CD4-positive, alpha-beta T cell (primary cell): ENCODE results near the gene IL3RA. TPM values are rescaled to one million over a fixed set of nuclear protein-coding genes. Genes with fewer than 3 reads are reported as not detected.

ENCODE experiments used
- ATAC-seq: fragments of 200-7000 bp; cut with Tn5 transposase; one replicate; pipeline ENCODE4 v1.10.0; 2022; ENCODE audit warnings: mild to moderate bottlenecking; ENCODE audit not compliant: poor library complexity
- CTCF ChIA-PET: fragments of 350-600 bp; sonication (Branson Sonifier 250); formaldehyde crosslinking; loops from one replicate; lab custom pipeline; 2021; ENCODE audit warnings: antibody characterized with exemption, inconsistent platforms; lab: Charles Lee
- POLR2A ChIA-PET: fragments of 350-600 bp; sonication (Branson Sonifier 250); formaldehyde crosslinking; loops from one replicate; lab custom pipeline; 2021; ENCODE audit warnings: antibody characterized with exemption, inconsistent platforms; lab: Charles Lee
- DNase-seq, 14 experiments: peaks; one replicate each; pipeline ENCODE4 v3.0.0-alpha.2; 2013 to 2020; ENCODE audit warnings: mixed read lengths in 2 of 14
- H3K27ac ChIP-seq, 2 donors: one replicate each; pipeline versions ENCODE4 v1.5.1 to v1.7.0; 2013; ENCODE audit warnings: low read length in 2 of 2, low read depth in 1 of 2, mild to moderate bottlenecking in 1 of 2
- H3K27me3 ChIP-seq, 2 experiments: 1 replicate in 1 of 2; 2 replicates in 1 of 2; pipeline versions ENCODE4 v1.6.1 to v1.7.0; 2013; ENCODE audit warnings: low read length in 2 of 2, control low read depth in 1 of 2, mild to moderate bottlenecking in 1 of 2, moderate library complexity in 1 of 2; ENCODE audit not compliant: insufficient read depth in 2 of 2, control insufficient read depth in 1 of 2
- H3K36me3 ChIP-seq: one replicate; pipeline ENCODE4 v1.6.1; 2013; ENCODE audit warnings: low read length, control low read depth; ENCODE audit not compliant: insufficient read depth
- H3K4me1 ChIP-seq: one replicate; pipeline ENCODE4 v1.6.1; 2013; ENCODE audit warnings: low read length, control low read depth; ENCODE audit not compliant: insufficient read depth
- H3K4me3 ChIP-seq: one replicate; pipeline ENCODE4 v1.5.1; 2013; ENCODE audit warnings: mild to moderate bottlenecking, low read length, moderate library complexity
- H3K9me3 ChIP-seq, 2 experiments: 1 replicate in 1 of 2; 2 replicates in 1 of 2; pipeline versions ENCODE4 v1.6.1 to v1.7.0; 2013; ENCODE audit warnings: low read length in 2 of 2, mild to moderate bottlenecking in 2 of 2, control low read depth in 1 of 2, moderate library complexity in 1 of 2; ENCODE audit not compliant: control insufficient read depth in 1 of 2, insufficient read depth in 1 of 2
- H3K27ac Mint-ChIP-seq: one replicate; pipeline ENCODE4 v1.8.0; 2020; ENCODE audit warnings: mixed read lengths
- H3K27me3 Mint-ChIP-seq: one replicate; pipeline ENCODE4 v1.8.0; 2021; ENCODE audit warnings: mixed read lengths
- H3K36me3 Mint-ChIP-seq: one replicate; pipeline ENCODE4 v1.8.0; 2021; ENCODE audit warnings: low read depth, mixed read lengths
- H3K4me1 Mint-ChIP-seq: one replicate; pipeline ENCODE4 v1.8.0; 2021; ENCODE audit warnings: low read depth, mixed read lengths
- H3K4me3 Mint-ChIP-seq: one replicate; pipeline ENCODE4 v1.8.0; 2020; ENCODE audit warnings: mild to moderate bottlenecking, mixed read lengths
- H3K9me3 Mint-ChIP-seq: one replicate; pipeline ENCODE4 v1.8.0; 2020; ENCODE audit warnings: mixed read lengths
- CTCF ChIP-seq: fragments of 200-600 bp; IDR thresholded peaks from one replicate; pipeline ENCODE4 v1.8.0; 2022; ENCODE audit warnings: antibody characterized with exemption, mild to moderate bottlenecking
- intact Hi-C, 2 experiments: fragments of 100-400 bp; cut with DNase I in 1 of 2; cut with micrococcal nuclease in 1 of 2; formaldehyde crosslinking; loops; one replicate each; pipeline versions ENCODE4 v1.15.1 to v1.9.0; 2023 to 2025; cut with DNase I, micrococcal nuclease
- total RNA-seq, 174 experiments: library from RNA in 2 of 174; stranded (reverse) in 2 of 174; gene quantifications; one replicate each; pipeline ENCODE4 v1.2.3 and lab custom pipeline; 2021 to 2026

IL3RA gene
- total RNA-seq, 2 experiments from 2014 or later, result 0.45 to 0.49 TPM

- peaks cover 6% of the 10 kb centered on the region for H3K36me3 ChIP-seq
- intact Hi-C loops, result no loop called here
- H3K4me1 ChIP-seq, result peaks cover 10% of the 10 kb centered on the region
- ChIA-PET CTCF (no interaction called here), POLR2A (no interaction called here)
- H3K27me3 Mint-ChIP-seq, result no peaks in the 10 kb centered on the region
- ATAC-seq (no peak), DNase-seq (no peak)
- H3K4me3 Mint-ChIP-seq, result no peak overlapping the region
- TF ChIP-seq CTCF, result no peak
- H3K9me3 Mint-ChIP-seq, result no peaks in the 10 kb centered on the region
- H3K27me3 ChIP-seq, result no peaks in the 10 kb centered on the region
- no peak overlapping the region for H3K27ac Mint-ChIP-seq
- H3K9me3 ChIP-seq, result peaks cover 4 to 15% of the 10 kb centered on the region in 2 experiments
- H3K27ac ChIP-seq, result no peak overlapping the region
- no peaks in the 10 kb centered on the region for H3K4me1 Mint-ChIP-seq
- H3K36me3 Mint-ChIP-seq, result peaks cover 49% of the 10 kb centered on the region
- no peak overlapping the region for H3K4me3 ChIP-seq
These were observed 21.4 kb downstream of the IL3RA start for GRCh38 chrX:1357993-1358392.

- H3K36me3 Mint-ChIP-seq, result peaks cover 49% of the 10 kb centered on the region
- ChIA-PET POLR2A (no interaction called here), CTCF (no interaction called here)
- intact Hi-C loops, result no loop called here
- H3K27ac Mint-ChIP-seq, result no peak overlapping the region
- no peak for TF ChIP-seq CTCF
- no peak for DNase-seq
- H3K27me3 ChIP-seq, result no peaks in the 10 kb centered on the region
- H3K4me1 ChIP-seq, result peaks cover 7% of the 10 kb centered on the region
- no peak overlapping the region for H3K4me3 Mint-ChIP-seq
- peaks cover 6% of the 10 kb centered on the region for H3K36me3 ChIP-seq
- ATAC-seq, result no peak
- no peaks in the 10 kb centered on the region for H3K27me3 Mint-ChIP-seq
- peaks cover 4 to 15% of the 10 kb centered on the region in 2 experiments for H3K9me3 ChIP-seq
- H3K9me3 Mint-ChIP-seq, result no peaks in the 10 kb centered on the region
- H3K27ac ChIP-seq, result no peak overlapping the region
- H3K4me3 ChIP-seq, result no peak overlapping the region
- H3K4me1 Mint-ChIP-seq, result no peaks in the 10 kb centered on the region
These were observed 22.4 kb downstream of the IL3RA start for GRCh38 chrX:1358793-1359476.

GRCh38 chrX:1359477-1359873 is 22.9 kb downstream of the IL3RA start:
- Histone ChIP-seq H3K4me1 (peaks cover 4% of the 10 kb centered on the region), H3K27ac (no peak overlapping the region), H3K4me3 (no peak overlapping the region), H3K27me3 (no peaks in the 10 kb centered on the region), H3K36me3 (peaks cover 6% of the 10 kb centered on the region), H3K9me3 (peaks cover 4 to 15% of the 10 kb centered on the region in 2 experiments)
- H3K36me3 Mint-ChIP-seq, result peaks cover 49% of the 10 kb centered on the region
- H3K4me3 Mint-ChIP-seq, result no peak overlapping the region
- H3K27me3 Mint-ChIP-seq, result no peaks in the 10 kb centered on the region
- no peak overlapping the region for H3K27ac Mint-ChIP-seq
- ATAC-seq (no peak), DNase-seq (no peak)
- ChIA-PET CTCF (no interaction called here), POLR2A (no interaction called here)
- no peaks in the 10 kb centered on the region for H3K9me3 Mint-ChIP-seq
- intact Hi-C loops, result no loop called here
- H3K4me1 Mint-ChIP-seq, result no peaks in the 10 kb centered on the region
- TF ChIP-seq CTCF, result no peak
